HCT116 (cell line): Measurements from ENCODE around the gene ANXA2R. TPM values are rescaled to one million over a fixed set of nuclear protein-coding genes. Genes with fewer than 3 reads are reported as not detected.
A peak's percentile ranks its signal among the peaks of the same experiment; 100 is the strongest.

ENCODE experiments used
- ATAC-seq: fragments of 200-7000 bp; cut with Tn5 transposase; 2 replicates; pipeline ENCODE4 v1.9.1; 2020; ENCODE audit warnings: mild to moderate bottlenecking, moderate library complexity
- BruUV-seq: library from RNA; stranded (reverse); fragments of 400-500 nt; replicated peaks from 2 replicates; lab custom pipeline; 2021; lab: Mats Ljungman, UMichigan
- CTCF ChIA-PET: fragments of 300-600 bp; sonication (Branson Sonifier 250); formaldehyde crosslinking; loops from one replicate; lab custom pipeline; 2021; ENCODE audit warnings: antibody characterized with exemption; lab: Charles Lee
- POLR2A ChIA-PET: fragments of 300-600, 350-600 bp; sonication (Branson Sonifier 250); formaldehyde crosslinking; loops from one replicate; lab custom pipeline; 2021; ENCODE audit warnings: antibody characterized with exemption; lab: Charles Lee
- RAD21 ChIA-PET, 2 experiments: fragments of 300-600 bp; sonication (Branson Sonifier 250); formaldehyde crosslinking; loops; one replicate each; lab custom pipeline; 2023; ENCODE audit warnings: low total read pairs in 2 of 2; ENCODE audit not compliant: uncharacterized antibody in 2 of 2, unreplicated experiment in 2 of 2, low non-redundant PET in 1 of 2; lab: Charles Lee
- DNase-seq: peaks from one replicate; pipeline ENCODE4 v3.0.0-alpha.2; 2010; ENCODE audit warnings: low read depth, low spot score
- H2AFZ ChIP-seq: fragments of 200-600 bp; shearing (Covaris generic), sonication (generic); 2 replicates; pipeline ENCODE4 v1.6.1; 2017; ENCODE audit warnings: low read depth, mixed run types, mixed read lengths, antibody characterized with exemption, low read length; ENCODE audit not compliant: poor library complexity, severe bottlenecking
- H3K27ac ChIP-seq: 2 replicates; pipeline ENCODE4 v1.5.1; 2012; ENCODE audit warnings: low read depth, low read length
- H3K27me3 ChIP-seq: fragments of 200-600 bp; sonication (generic); 2 replicates; pipeline ENCODE4 v1.6.1; 2016; ENCODE audit warnings: mixed run types, low read length, mixed read lengths; ENCODE audit not compliant: insufficient read depth
- H3K36me3 ChIP-seq, 2 experiments: fragments of 200-500 bp in 1 of 2; fragments of 200-600 bp in 1 of 2; sonication (Bioruptor generic) in 1 of 2; sonication (generic) in 1 of 2; 2 replicates each; pipeline versions ENCODE4 v1.5.1 to v1.6.1; 2014 to 2016; ENCODE audit warnings: low read length in 2 of 2, inconsistent platforms in 1 of 2, mixed read lengths in 1 of 2, mixed run types in 1 of 2; ENCODE audit not compliant: insufficient read depth in 2 of 2, control insufficient read depth in 1 of 2
- H3K4me1 ChIP-seq, 2 experiments: fragments of 200-600 bp in 1 of 2; sonication (generic) in 1 of 2; 2 replicates each; pipeline versions ENCODE4 v1.5.1 to v1.6.1; 2012 to 2017; ENCODE audit warnings: low read length in 2 of 2, inconsistent platforms in 1 of 2, mild to moderate bottlenecking in 1 of 2, mixed read lengths in 1 of 2, mixed run types in 1 of 2, moderate library complexity in 1 of 2; ENCODE audit not compliant: insufficient read depth in 2 of 2, control insufficient read depth in 1 of 2
- H3K4me2 ChIP-seq: fragments of 200-600 bp; sonication (generic); 2 replicates; pipeline ENCODE4 v1.6.1; 2017; ENCODE audit warnings: mixed run types, low read length, mixed read lengths
- H3K4me3 ChIP-seq, 2 experiments: fragments of 200-600 bp in 1 of 2; sonication (generic) in 1 of 2; replicated peaks in 1 of 2; 2 replicates each; pipeline ENCODE4 v1.5.1; 2011 to 2016; ENCODE audit warnings: low read length in 2 of 2, control low read depth in 1 of 2, low read depth in 1 of 2, mild to moderate bottlenecking in 1 of 2, mixed read lengths in 1 of 2, mixed run types in 1 of 2
- H3K79me2 ChIP-seq: fragments of 200-600 bp; sonication (generic); 2 replicates; pipeline ENCODE4 v1.6.1; 2017; ENCODE audit warnings: mild to moderate bottlenecking, mixed run types, low read length, moderate library complexity, mixed read lengths; ENCODE audit not compliant: insufficient read depth
- H3K9ac ChIP-seq: fragments of 200-600 bp; sonication (generic); 2 replicates; pipeline ENCODE4 v1.6.1; 2016; ENCODE audit warnings: low read length, mixed read lengths
- H3K9me2 ChIP-seq: fragments of 200-600 bp; sonication (generic), shearing (Covaris generic); 2 replicates; pipeline ENCODE4 v1.6.1; 2017; ENCODE audit warnings: mixed run types, mild to moderate bottlenecking, moderate library complexity; ENCODE audit not compliant: insufficient read depth
- H3K9me3 ChIP-seq, 2 experiments: fragments of 200-500 bp in 1 of 2; fragments of 200-600 bp in 1 of 2; sonication (Bioruptor generic) in 1 of 2; sonication (generic) in 1 of 2; 2 replicates each; pipeline ENCODE4 v1.6.1; 2014 to 2017; ENCODE audit warnings: low read length in 2 of 2, mixed read lengths in 2 of 2, inconsistent platforms in 1 of 2, low read depth in 1 of 2, mild to moderate bottlenecking in 1 of 2, mixed run types in 1 of 2, moderate library complexity in 1 of 2; ENCODE audit not compliant: control insufficient read depth in 1 of 2, insufficient read depth in 1 of 2
- H4K20me1 ChIP-seq: fragments of 200-600 bp; sonication (generic), shearing (Covaris generic); 2 replicates; pipeline ENCODE4 v1.6.1; 2017; ENCODE audit warnings: mixed run types, mild to moderate bottlenecking, moderate library complexity; ENCODE audit not compliant: insufficient read depth
- ELF1 ChIP-seq: IDR thresholded peaks from 2 replicates; pipeline ENCODE4 v1.6.1; 2012; ENCODE audit warnings: low read depth, borderline replicate concordance
- FOSL1 ChIP-seq: IDR thresholded peaks from 2 replicates; pipeline ENCODE4 v1.6.1; 2012; ENCODE audit warnings: low read depth
- POLR2AphosphoS5 ChIP-seq: IDR thresholded peaks from 2 replicates; pipeline ENCODE4 v1.6.1; 2011; ENCODE audit warnings: mild to moderate bottlenecking, low read depth, low read length, moderate library complexity
- ZFX ChIP-seq: fragments of 450-650 bp; IDR thresholded peaks from 2 replicates; pipeline ENCODE4 v1.6.1; 2017
- intact Hi-C: fragments of 100-400 bp; cut with micrococcal nuclease; formaldehyde crosslinking; loops from 2 replicates; pipeline ENCODE4 v1.10.0; 2022
- total RNA-seq: library from RNA; stranded (reverse); gene quantifications from one replicate; pipeline ENCODE4 v1.2.1, GENCODE V29; 2021; ENCODE audit not compliant: unreplicated experiment
- TF ChIP-seq, protein P1 (sequence below): IDR thresholded peaks from 2 replicates; pipeline ENCODE4 v1.6.1; 2011; ENCODE audit warnings: mild to moderate bottlenecking, low read length, moderate library complexity; ENCODE audit not compliant: insufficient replicate concordance; ENCODE audit errors: extremely low read depth

ANXA2R gene
- total RNA-seq, 1 experiment from 2014 or later, result 0.37 TPM

- BruUV-seq, result TSS peak; percentile 41
- no peaks in the 10 kb centered on the region for H3K9me2 ChIP-seq
- no peaks in the 10 kb centered on the region for H3K9me3 ChIP-seq
- H4K20me1 ChIP-seq, result no peaks in the 10 kb centered on the region
- ATAC-seq, result peak; percentile 49
- H3K4me3 ChIP-seq, result peak overlapping the region; percentile 58 to 65
- intact Hi-C loops, result loop anchor here (1.0 to 2.0 kb wide), 2 partner anchors 23 to 24 kb away; no protein-coding TSS in a partner anchor
- CTCF ChIA-PET, result interaction anchor here (0.9 to 3.4 kb wide), 10 partner anchors 8 to 442 kb away, joined by 3 to 38 read pairs (median 8); partner anchors contain the start of gene TMEM267
- TF ChIP-seq ZFX (no peak), POLR2AphosphoS5 (0 out of 2 replicates have a peak, but pooled peaks have one; percentile 11)
- no peaks in the 10 kb centered on the region for H3K79me2 ChIP-seq
- H2AFZ ChIP-seq, result peak overlapping the region; percentile 94
- peak overlapping the region; percentile 81 for H3K4me2 ChIP-seq
- H3K27ac ChIP-seq, result peak overlapping the region; percentile 68
- peak overlapping the region; percentile 54 for H3K9ac ChIP-seq
- H3K36me3 ChIP-seq, result no peaks in the 10 kb centered on the region
- RAD21 ChIA-PET, result interaction anchor here (0.6 kb wide), 2 partner anchors 31 to 60 kb away, joined by 3 read pairs; no protein-coding TSS in a partner anchor
- POLR2A ChIA-PET, result interaction anchor here (0.7 to 1.7 kb wide), 3 partner anchors 22 to 133 kb away, joined by 3 to 6 read pairs (median 4); no protein-coding TSS in a partner anchor
- H3K27me3 ChIP-seq, result no peaks in the 10 kb centered on the region
- H3K4me1 ChIP-seq, result peaks cover 0 to 39% of the 10 kb centered on the region in 2 experiments; a peak in 3 of 4 replicates
- DNase-seq, result no peak
These were observed 1.6 kb upstream of the ANXA2R start for GRCh38 chr5:43041669-43042175.

DNA sequence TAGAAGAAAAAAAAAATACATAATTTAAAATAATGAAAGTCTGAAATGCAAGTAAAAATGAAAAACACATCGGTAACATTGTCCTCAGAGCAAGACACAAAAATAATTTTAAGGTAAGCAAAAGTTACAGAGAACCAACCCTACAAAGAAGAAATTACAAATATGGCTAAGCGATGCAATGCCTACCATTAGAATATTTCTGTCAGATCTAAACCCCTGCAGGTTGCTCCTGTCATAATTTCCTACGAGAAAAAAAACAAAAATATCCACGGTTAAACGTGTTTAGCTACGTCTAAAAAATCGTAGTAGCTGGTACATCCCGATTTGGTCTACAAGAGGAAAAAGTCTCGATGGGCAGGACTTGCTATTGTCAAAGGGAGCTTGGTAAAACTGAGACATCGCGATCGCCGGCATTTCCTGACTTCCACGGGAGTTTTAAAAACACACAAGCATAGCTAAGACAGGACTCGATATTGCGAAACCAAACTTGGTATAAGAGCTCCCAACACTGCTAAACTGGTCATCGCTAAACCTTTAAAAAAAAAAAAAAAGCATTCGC is 1.1 kb upstream of the ANXA2R start:
- BruUV-seq, result no TSS peak
- ChIA-PET POLR2A (interaction anchor here (0.7 to 1.7 kb wide), 4 partner anchors 22 to 132 kb away, joined by 3 to 6 read pairs (median 4); no protein-coding TSS in a partner anchor), RAD21 (interaction anchor here (0.6 to 0.9 kb wide), 2 partner anchors 21 to 30 kb away, joined by 3 read pairs; no protein-coding TSS in a partner anchor), CTCF (interaction anchor here (0.7 to 3.4 kb wide), 11 partner anchors 9 to 443 kb away, joined by 3 to 38 read pairs (median 6); partner anchors contain the start of gene TMEM267)
- DNase-seq (no peak), ATAC-seq (no peak)
- no peaks in the 10 kb centered on the region for H3K36me3 ChIP-seq
- peaks cover 0 to 39% of the 10 kb centered on the region in 2 experiments; a peak in 3 of 4 replicates for H3K4me1 ChIP-seq
- H3K9me3 ChIP-seq, result no peaks in the 10 kb centered on the region
- no peaks in the 10 kb centered on the region for H3K9me2 ChIP-seq
- peak overlapping the region; percentile 94 for H2AFZ ChIP-seq
- H3K9ac ChIP-seq, result peak overlapping the region; percentile 54
- no peaks in the 10 kb centered on the region for H3K79me2 ChIP-seq
- H3K27ac ChIP-seq, result peak overlapping the region; percentile 68; the same call in 1 of the 2 replicates
- H4K20me1 ChIP-seq, result no peaks in the 10 kb centered on the region
- H3K4me2 ChIP-seq, result peak overlapping the region; percentile 81
- H3K4me3 ChIP-seq, result peak overlapping the region; percentile 58 to 65
- intact Hi-C loops, result loop anchor here (1.0 to 2.0 kb wide), 2 partner anchors 22 to 24 kb away; no protein-coding TSS in a partner anchor
- H3K27me3 ChIP-seq, result no peaks in the 10 kb centered on the region
- TF ChIP-seq ELF1, result 0 out of 2 replicates have a peak, but pooled peaks have one; percentile 1
- no peak for TF ChIP-seq FOSL1
- TF ChIP-seq, protein P1, sequence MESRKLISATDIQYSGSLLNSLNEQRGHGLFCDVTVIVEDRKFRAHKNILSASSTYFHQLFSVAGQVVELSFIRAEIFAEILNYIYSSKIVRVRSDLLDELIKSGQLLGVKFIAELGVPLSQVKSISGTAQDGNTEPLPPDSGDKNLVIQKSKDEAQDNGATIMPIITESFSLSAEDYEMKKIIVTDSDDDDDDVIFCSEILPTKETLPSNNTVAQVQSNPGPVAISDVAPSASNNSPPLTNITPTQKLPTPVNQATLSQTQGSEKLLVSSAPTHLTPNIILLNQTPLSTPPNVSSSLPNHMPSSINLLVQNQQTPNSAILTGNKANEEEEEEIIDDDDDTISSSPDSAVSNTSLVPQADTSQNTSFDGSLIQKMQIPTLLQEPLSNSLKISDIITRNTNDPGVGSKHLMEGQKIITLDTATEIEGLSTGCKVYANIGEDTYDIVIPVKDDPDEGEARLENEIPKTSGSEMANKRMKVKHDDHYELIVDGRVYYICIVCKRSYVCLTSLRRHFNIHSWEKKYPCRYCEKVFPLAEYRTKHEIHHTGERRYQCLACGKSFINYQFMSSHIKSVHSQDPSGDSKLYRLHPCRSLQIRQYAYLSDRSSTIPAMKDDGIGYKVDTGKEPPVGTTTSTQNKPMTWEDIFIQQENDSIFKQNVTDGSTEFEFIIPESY, result peak; percentile 39
